ENCODE measurements around the gene CADM2.
"Not testable (repeated sequence)": the region's sequence is repeated elsewhere in the genome, so short reads cannot be mapped to it uniquely, and the experiment has no call there.

The CADM2 gene

DNA sequence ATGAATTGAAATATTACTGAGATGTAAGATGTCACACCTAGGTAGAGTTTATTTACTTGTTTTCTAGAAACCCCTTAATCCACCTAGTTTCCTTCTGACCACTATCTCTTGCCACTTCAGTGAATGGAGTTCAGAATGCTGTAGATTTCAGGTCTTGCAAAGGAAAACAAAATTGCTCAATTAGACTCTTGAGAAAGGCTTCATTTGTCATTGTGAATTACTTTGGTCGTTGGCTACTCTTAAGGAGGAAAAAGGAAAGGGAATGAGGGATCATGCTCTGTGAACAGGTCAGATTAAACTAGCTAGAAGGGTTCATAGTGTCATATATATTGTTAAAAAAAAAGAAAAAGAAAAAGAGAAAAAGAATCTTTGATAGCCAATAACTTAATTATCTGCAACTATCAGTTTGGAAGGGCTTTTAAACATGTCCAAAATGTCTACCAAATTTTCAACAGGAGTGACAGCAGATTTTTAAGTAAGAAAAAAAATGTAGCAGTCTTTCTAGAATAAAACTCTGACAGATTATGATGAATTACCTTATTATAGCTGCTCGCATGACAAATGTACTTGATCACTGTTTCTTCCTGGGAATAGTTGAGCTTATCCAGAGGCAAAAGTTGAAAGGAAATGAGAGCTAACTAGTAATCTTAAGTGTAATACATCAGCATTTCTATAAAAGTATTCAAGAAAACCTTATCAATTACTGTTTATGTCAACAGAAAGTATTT is 543.5 kb downstream of the CADM2 start:
- TF ChIP-seq, protein P1, sequence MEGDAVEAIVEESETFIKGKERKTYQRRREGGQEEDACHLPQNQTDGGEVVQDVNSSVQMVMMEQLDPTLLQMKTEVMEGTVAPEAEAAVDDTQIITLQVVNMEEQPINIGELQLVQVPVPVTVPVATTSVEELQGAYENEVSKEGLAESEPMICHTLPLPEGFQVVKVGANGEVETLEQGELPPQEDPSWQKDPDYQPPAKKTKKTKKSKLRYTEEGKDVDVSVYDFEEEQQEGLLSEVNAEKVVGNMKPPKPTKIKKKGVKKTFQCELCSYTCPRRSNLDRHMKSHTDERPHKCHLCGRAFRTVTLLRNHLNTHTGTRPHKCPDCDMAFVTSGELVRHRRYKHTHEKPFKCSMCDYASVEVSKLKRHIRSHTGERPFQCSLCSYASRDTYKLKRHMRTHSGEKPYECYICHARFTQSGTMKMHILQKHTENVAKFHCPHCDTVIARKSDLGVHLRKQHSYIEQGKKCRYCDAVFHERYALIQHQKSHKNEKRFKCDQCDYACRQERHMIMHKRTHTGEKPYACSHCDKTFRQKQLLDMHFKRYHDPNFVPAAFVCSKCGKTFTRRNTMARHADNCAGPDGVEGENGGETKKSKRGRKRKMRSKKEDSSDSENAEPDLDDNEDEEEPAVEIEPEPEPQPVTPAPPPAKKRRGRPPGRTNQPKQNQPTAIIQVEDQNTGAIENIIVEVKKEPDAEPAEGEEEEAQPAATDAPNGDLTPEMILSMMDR (IDR thresholded peaks at IDR 0.05; ENCODE audit: low read length, missing control alignments) = no peak
- no peak for DNase-seq (ENCODE audit: low read depth)
- H3K4me3 ChIP-seq (replicated peaks; ENCODE audit: low read depth, low read length) = no peak overlapping the region

DNA sequence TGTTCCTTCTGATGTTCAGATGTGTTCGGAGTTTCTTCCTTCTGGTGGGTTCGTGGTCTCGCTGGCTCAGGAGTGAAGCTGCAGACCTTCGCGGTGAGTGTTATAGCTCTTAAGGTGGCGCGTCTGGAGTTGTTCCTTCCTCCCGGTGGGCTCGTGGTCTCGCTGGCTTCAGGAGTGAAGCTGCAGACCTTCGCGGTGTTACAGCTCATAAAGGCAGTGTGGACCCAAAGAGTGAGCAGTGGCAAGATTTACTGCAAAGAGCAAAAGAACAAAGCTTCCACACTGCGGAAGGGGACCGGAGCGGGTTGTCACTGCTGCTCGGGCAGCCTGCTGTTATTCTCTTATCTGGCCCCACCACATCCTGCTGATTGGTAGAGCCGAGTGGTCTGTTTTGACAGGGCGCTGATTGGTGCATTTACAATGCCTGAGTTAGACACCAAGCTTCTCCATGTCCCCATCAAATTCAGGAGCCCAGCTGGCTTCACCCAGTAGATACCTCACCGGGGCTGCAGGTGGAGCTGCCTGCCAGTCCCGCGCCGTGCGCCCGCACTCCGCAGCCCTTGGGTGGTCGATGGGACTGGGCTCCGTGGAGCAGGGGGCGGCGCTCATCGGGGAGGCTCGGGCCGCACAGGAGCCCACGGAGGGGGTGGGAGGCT is 545.5 kb downstream of the CADM2 start:
- DNase-seq (ENCODE audit: low read depth); H3K4me3 ChIP-seq (replicated peaks; ENCODE audit: low read depth, low read length): not testable (repeated sequence)

DNA sequence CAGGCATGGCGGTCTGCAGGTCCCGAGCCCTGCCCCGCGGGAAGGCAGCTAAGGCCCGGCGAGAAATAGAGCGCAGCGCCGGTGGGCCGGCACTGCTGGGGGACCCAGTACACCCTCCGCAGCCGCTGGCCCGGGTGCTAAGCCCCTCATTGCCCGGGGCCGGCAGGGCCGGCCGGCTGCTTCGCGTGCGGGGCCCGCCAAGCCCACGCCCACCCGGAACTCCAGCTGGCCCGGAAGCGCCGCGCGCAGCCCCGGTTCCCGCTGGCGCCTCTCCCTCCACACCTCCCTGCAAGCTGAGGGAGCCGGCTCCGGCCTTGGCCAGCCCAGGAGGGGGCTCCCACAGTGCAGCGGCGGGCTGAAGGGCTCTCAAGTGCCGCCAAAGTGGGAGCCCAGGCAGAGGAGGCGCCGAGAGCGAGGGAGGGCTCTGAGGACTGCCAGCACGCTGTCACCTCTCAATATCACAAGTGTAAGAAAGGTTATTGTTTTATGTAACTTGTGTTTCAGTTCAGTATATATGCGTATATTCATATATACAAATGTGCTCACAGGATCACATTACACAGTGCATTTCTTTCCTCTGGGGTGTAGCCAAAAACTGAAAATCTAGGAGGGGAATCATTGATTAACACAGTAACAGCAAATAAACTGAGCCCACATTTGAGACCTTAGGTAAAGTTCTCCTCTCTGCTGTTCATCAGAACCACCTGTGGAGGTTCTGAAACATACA is 546.2 kb downstream of the CADM2 start:
- not testable (repeated sequence) for DNase-seq (ENCODE audit: low read depth); H3K4me3 ChIP-seq (replicated peaks; ENCODE audit: low read depth, low read length)

DNA sequence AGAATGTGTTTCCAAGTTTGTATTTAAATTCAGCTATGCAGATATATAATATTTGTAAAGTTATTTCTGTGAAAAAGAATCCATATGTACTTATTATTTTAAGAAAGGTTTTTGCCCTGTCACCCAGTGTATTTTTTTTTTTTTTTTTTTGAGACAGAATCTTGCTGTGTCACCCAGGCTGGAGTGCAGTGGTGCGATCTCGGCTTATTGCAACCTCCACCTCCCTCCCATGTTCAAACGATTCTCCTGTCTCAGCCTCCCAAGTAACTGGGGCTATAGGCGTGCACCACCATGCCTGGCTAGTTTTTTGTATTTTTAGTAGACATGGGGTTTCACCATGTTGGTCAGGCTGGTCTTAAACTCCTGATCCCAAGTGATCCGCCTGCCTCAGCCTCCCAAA is 548.3 kb downstream of the CADM2 start:
- DNase-seq (ENCODE audit: low read depth) = not testable (repeated sequence)

DNA sequence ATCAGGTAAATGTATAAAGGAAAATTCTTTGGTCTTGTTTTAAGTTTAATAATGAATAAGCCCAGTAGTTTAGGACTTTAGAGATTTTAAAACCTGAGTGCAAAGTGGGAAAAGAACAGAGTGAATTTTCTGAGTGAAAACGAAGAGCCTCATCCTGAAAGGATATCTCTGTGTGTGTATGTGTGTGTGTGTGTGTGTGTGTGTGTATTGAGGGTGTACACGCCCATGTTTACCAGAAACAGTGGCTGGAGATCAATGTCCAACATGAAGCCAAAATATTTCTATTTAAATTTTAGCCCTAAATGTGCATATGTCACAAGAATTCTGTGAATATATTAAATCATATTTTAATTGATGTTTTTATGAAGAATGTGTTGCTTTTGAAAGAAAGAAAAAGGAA is 549.9 kb downstream of the CADM2 start:
- TF ChIP-seq, protein P1 (IDR thresholded peaks at IDR 0.05; ENCODE audit: low read length, missing control alignments) = no peak
- H3K4me3 ChIP-seq (replicated peaks; ENCODE audit: low read depth, low read length) = no peak overlapping the region
- DNase-seq (ENCODE audit: low read depth) = no peak

More for the DNA sequence above, 548.3 kb downstream of the CADM2 start:
- not testable (repeated sequence) for H3K4me3 ChIP-seq (replicated peaks; ENCODE audit: low read depth, low read length)

DNA sequence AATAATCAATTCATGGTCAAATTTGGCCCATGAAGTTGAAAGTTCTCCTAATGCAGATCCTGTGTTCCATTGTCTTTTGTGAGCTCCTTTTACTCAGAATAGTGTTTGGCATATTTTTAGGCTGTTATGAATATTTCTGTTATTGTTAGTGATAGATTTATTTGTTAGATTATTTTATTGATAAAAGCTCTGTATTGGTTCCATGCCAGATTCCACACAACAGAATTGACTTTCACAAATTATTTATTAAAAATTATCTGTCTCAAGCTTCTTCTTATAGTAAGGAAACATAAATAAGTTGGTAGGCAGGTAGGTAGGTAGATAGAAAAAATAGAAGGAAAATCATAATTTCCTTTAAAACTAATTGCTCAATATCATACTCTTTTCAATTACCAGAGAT is 557.4 kb downstream of the CADM2 start:
- H3K4me3 ChIP-seq (replicated peaks; ENCODE audit: low read depth, low read length) = no peak overlapping the region
- DNase-seq (ENCODE audit: low read depth) = no peak
- TF ChIP-seq, protein P1 (IDR thresholded peaks at IDR 0.05; ENCODE audit: low read length, missing control alignments) = no peak

DNA sequence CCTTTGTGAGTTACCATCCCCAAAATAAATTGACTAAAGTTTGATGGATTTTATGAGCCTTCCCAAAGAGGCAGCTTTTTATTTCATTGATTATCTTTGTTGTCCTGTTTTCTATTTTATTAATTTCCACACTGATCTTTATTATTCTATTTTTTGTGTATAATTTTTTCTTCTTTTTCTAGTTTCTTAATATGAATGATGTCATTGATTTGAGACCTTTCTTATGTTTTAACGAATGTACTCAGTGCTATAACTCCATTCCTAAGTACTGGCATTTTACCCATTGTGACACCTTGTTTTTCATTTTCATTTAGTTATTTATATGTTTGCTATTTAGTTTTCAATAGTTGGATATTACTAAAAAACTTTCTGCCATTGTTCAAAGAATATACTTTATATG is 565.3 kb downstream of the CADM2 start:
- H3K4me3 ChIP-seq (replicated peaks; ENCODE audit: low read depth, low read length) = no peak overlapping the region
- DNase-seq (ENCODE audit: low read depth) = no peak
- TF ChIP-seq, protein P1 (IDR thresholded peaks at IDR 0.05; ENCODE audit: low read length, missing control alignments) = no peak

DNA sequence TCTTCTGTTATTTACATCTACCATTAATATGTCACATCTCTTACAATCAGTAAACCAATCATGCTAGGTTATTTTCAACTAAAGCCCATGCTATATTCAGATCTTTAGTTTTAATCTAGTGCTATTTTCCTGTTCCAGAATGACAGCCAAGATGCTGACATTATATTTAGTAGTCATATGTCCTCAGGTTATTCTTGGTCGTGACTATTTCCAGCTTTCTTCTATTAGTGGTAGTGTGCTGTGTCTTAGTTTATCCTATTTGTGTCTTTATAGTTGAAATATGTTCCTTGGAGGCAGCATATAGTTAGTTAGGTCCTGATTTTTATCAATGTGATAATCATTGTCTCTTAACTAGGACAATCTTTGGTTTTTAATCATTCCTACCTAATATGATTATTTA is 566.5 kb downstream of the CADM2 start:
- TF ChIP-seq, protein P1 (IDR thresholded peaks at IDR 0.05; ENCODE audit: low read length, missing control alignments) = no peak
- no peak for DNase-seq (ENCODE audit: low read depth)
- H3K4me3 ChIP-seq (replicated peaks; ENCODE audit: low read depth, low read length) = no peak overlapping the region

Data from fibroblast of pulmonary artery (primary cell).